OCI-LY3 (cell line): ENCODE results near the gene USP34.

Experiments used
- EZH2phosphoT487 ChIP-seq: fragments of 200-600 bp; shearing (Covaris generic); IDR thresholded peaks from 2 replicates; pipeline ENCODE4 v1.6.1; 2018; ENCODE audit warnings: antibody characterized with exemption, mixed run types, low read depth
- TF ChIP-seq, protein P1 (sequence below): fragments of 200-600, 300-600 bp; sonication (generic); IDR thresholded peaks from 2 replicates; pipeline ENCODE4 v1.5.1; 2014; ENCODE audit warnings: antibody characterized with exemption, low read length, low read depth

DNA sequence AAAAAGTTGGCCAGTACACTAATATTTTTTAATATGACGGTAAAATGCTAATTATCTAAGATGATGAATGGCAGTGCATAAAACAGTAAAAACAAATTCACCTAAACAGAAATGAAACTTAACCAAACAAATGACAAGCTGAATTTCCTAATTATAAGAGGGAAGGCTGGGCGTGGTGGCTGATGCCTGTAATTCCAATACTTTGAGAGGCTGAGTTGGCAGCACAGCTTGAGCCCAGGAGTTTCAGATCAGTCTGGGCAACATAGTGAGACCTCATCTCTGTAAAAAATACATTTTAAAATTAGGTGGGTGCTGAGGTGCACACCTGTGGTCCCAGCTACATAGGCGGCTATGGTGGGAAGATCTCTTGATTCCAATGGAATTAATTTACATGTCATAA is 120.1 kb downstream of the USP34 start:
- TF ChIP-seq, protein P1, sequence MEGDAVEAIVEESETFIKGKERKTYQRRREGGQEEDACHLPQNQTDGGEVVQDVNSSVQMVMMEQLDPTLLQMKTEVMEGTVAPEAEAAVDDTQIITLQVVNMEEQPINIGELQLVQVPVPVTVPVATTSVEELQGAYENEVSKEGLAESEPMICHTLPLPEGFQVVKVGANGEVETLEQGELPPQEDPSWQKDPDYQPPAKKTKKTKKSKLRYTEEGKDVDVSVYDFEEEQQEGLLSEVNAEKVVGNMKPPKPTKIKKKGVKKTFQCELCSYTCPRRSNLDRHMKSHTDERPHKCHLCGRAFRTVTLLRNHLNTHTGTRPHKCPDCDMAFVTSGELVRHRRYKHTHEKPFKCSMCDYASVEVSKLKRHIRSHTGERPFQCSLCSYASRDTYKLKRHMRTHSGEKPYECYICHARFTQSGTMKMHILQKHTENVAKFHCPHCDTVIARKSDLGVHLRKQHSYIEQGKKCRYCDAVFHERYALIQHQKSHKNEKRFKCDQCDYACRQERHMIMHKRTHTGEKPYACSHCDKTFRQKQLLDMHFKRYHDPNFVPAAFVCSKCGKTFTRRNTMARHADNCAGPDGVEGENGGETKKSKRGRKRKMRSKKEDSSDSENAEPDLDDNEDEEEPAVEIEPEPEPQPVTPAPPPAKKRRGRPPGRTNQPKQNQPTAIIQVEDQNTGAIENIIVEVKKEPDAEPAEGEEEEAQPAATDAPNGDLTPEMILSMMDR, result no peak
- TF ChIP-seq EZH2phosphoT487, result no peak
